ENCODE results near the gene RPTOR. TPM values are rescaled to one million over a fixed set of nuclear protein-coding genes. Genes with fewer than 3 reads are reported as not detected.

RPTOR gene
- total and polyA plus RNA-seq, 10 of the 15 experiments (the other 5 are each of a cell fraction or from before 2014, with no cell fraction given): 0.18 to 32.1 (median 7.8) TPM

- H3K9me3 ChIP-seq (replicated peaks; ENCODE audit: control insufficient read depth, insufficient read depth, low read length): no peaks in the 10 kb centered on the region; the same call in 1 of the 3 replicates
- H3K36me3 ChIP-seq (ENCODE audit: control insufficient read depth in 2 of 2, insufficient read depth in 2 of 2, low read length in 1 of 2): no peaks in the 10 kb centered on the region
- H4K20me1 ChIP-seq (ENCODE audit: control insufficient read depth, insufficient read depth): no peaks in the 10 kb centered on the region
- WGBS (ENCODE audit: insufficient coverage, insufficient replicate concordance, low lambda C conversion rate, missing lambda C conversion rate): 53% methylated on average over 1 of the region's 1 CpG
- H3K4me1 ChIP-seq (ENCODE audit: control insufficient read depth, insufficient read depth, low read length): no peaks in the 10 kb centered on the region
- SMC1A ChIA-PET (ENCODE audit: uncharacterized antibody, unreplicated experiment): no interaction called here
- intact Hi-C loops (cut with micrococcal nuclease; ENCODE audit: unreplicated experiment): no loop called here
- BruUV-seq (replicated peaks): no TSS peak
- RAD21 ChIA-PET (ENCODE audit: unreplicated experiment): no interaction called here
- ATAC-seq (no peak), DNase-seq (ENCODE audit: low read depth, low spot score) (no peak), FAIRE-seq (no peak)
- POLR2A ChIA-PET: no interaction called here
- H3K4me3 ChIP-seq: no peak overlapping the region
- in situ Hi-C loops (cut with MboI): loop anchor here (25.0 kb wide), 1 partner anchor 222 kb away; the partner anchor contains the start of genes NDUFAF8 and TEPSIN
- H3K27me3 ChIP-seq (replicated peaks in 1 of 2; ENCODE audit: control insufficient read depth in 2 of 2, insufficient read depth in 2 of 2, low read length in 1 of 2): peaks cover 0 to 2% of the 10 kb centered on the region in 2 experiments; a peak in 1 of 4 replicates
- no peak overlapping the region for H3K4me2 ChIP-seq (ENCODE audit: control insufficient read depth, insufficient read depth)
- no peak overlapping the region for H2AFZ ChIP-seq (ENCODE audit: control insufficient read depth, low read depth, low read length)
- H3K9ac ChIP-seq (ENCODE audit: control insufficient read depth, insufficient read depth, low read length): no peak overlapping the region
- H3K79me2 ChIP-seq (ENCODE audit: control insufficient read depth, insufficient read depth, low read length): no peaks in the 10 kb centered on the region
- CTCF ChIA-PET: interaction anchor here (1.6 kb wide), 1 partner anchor 9 kb away, joined by 5 read pairs; no protein-coding TSS in a partner anchor
- TF ChIP-seq POLR2AphosphoS5 (IDR thresholded peaks at IDR 0.05; ENCODE audit: low read length) (no peak), BCLAF1 (IDR thresholded peaks at IDR 0.05) (no peak), ZNF592 (IDR thresholded peaks at IDR 0.05) (no peak)
- H3K27ac ChIP-seq (ENCODE audit: control insufficient read depth, insufficient read depth): no peak overlapping the region
These were observed 470.5 kb downstream of the RPTOR start for GRCh38 chr17:81015136-81015535.

Small RNA genes lying within 50 kb of the gene (small RNA-seq; reads per million reads assigned to genes)
- gene AC120024.2: not detected
- gene AC120024.3: not detected

Other genes starting within 250 kb of the RPTOR start
- gene ENDOV, start 129.7 kb upstream of the RPTOR start, total RNA-seq (2014; rRNA removed): 7.3 and 10.1 TPM in 2 replicates
- 3.0 and 3.8 TPM in 2 replicates for gene ENDOV, start 129.7 kb upstream of the RPTOR start, total RNA-seq (2014; rRNA removed; fragmentation: Illumina TruSeq; extraction: Trizol)
- gene ENDOV, start 129.7 kb upstream of the RPTOR start, total RNA-seq (2021): 10.7 and 11.9 TPM in 2 replicates
- 5.0 and 6.6 TPM in 2 replicates for gene ENDOV, start 129.7 kb upstream of the RPTOR start, polyA plus RNA-seq (2011; rRNA removed)
- 1.6 and 3.1 TPM in 2 replicates for gene ENDOV, start 129.7 kb upstream of the RPTOR start, polyA plus RNA-seq (2014; fragmentation: Illumina TruSeq; extraction: Trizol)
- gene ENDOV, start 129.7 kb upstream of the RPTOR start, polyA plus RNA-seq (2014; fragmentation: Nextera tagmentation; extraction: Ambion mirVana): 1 to 10 TPM in 1 of 2 experiments, under 1 TPM in 1; 0.63 to 4.5 TPM
- 9.6 and 10.3 TPM in 2 replicates for gene ENDOV, start 129.7 kb upstream of the RPTOR start, polyA plus RNA-seq (2014; rRNA removed)
- 10 to 100 TPM; 10.4 to 11.6 TPM for gene ENDOV, start 129.7 kb upstream of the RPTOR start, polyA plus RNA-seq (2016; fragmentation: Nextera tagmentation; extraction: Ambion mirVana)
- gene NPTX1, start 68.2 kb upstream of the RPTOR start, total RNA-seq (2014; rRNA removed): not detected in 2 replicates
- gene NPTX1, start 68.2 kb upstream of the RPTOR start, total RNA-seq (2014; rRNA removed; fragmentation: Illumina TruSeq; extraction: Trizol): not detected in 2 replicates
- gene NPTX1, start 68.2 kb upstream of the RPTOR start, total RNA-seq (2021): 0.05 TPM in 1 of 2 replicates, not detected in the other
- not detected in 2 replicates for gene NPTX1, start 68.2 kb upstream of the RPTOR start, polyA plus RNA-seq (2011; rRNA removed)
- gene NPTX1, start 68.2 kb upstream of the RPTOR start, polyA plus RNA-seq (2014; fragmentation: Illumina TruSeq; extraction: Trizol): not detected in 2 replicates
- gene NPTX1, start 68.2 kb upstream of the RPTOR start, polyA plus RNA-seq (2014; fragmentation: Nextera tagmentation; extraction: Ambion mirVana): not detected
- not detected in 2 replicates for gene NPTX1, start 68.2 kb upstream of the RPTOR start, polyA plus RNA-seq (2014; rRNA removed)
- gene NPTX1, start 68.2 kb upstream of the RPTOR start, polyA plus RNA-seq (2016; fragmentation: Nextera tagmentation; extraction: Ambion mirVana): not detected